ENCODE results near the gene SOX12. TPM values are rescaled to one million over a fixed set of nuclear protein-coding genes. Genes with fewer than 3 reads are reported as not detected.
A peak's percentile ranks its signal among the peaks of the same experiment; 100 is the strongest.

Gene SOX12
- total RNA-seq (1 to 10 TPM; 5.2 to 8.3 TPM), total RNA-seq (5.2 reads per million in 2 donors)

DNA sequence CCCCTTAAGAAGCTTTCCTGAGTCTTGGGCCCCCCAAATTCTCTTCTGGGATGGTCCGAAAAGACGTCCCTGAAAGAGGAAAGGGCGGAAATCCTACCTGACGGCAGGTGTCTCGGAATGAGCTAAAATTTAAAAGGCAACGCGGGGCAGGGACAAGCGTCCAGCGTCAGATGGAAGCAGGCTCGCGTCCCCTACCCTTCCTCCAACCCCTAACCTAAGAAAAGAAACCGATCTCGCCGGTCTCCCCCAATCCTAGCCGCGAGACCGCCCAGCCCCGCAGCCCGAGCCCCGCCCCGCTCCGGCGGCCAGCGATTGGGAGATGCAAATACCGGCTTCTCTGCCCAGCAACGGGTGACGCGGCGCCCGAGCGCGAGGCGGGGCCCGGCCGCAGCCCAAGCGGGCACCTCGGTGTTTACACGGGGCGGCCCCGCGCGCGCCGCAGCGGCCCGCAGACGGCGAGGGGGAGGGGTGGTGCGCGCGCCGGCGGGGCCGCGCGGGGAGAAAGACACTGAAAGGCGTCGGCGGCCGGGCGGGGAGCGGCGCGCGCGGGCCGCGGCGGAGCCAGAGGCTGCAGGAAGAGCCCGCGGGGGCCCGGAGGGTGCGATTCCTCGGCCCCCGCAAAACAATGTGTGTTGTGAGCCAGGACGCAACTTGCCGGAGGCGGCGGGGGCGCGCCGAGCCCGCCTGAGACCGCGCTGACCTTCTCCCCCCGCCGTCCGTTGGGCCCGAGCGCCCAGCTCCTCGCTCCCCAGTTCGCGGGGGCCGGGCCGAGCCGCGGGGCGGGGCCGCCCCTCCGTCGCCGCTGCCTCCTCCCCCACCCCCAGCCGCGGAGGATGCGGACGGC lies at the start of gene SOX12:
TSS of gene SOX12 (plus strand) at position 508 of the 844 bp plus-strand sequence. CDS start 373 bp downstream, outside the sequence.
- Mint-ChIP-seq H3K36me3 (ENCODE audit: low read depth) (no peaks in the 10 kb centered on the region), H3K27me3 (no peaks in the 10 kb centered on the region)

GRCh38 chr20:275791-276190 lies 49.6 kb upstream of the SOX12 start:
- no peaks in the 10 kb centered on the region for H3K9me3 ChIP-seq (ENCODE audit: control insufficient read depth, low read length, poor library complexity, severe bottlenecking)
- H3K27ac Mint-ChIP-seq, result no peak overlapping the region
- ATAC-seq (no peak), DNase-seq (no peak)
- H3K4me1 Mint-ChIP-seq, result peaks cover 6% of the 10 kb centered on the region
- H3K4me3 Mint-ChIP-seq, result no peak overlapping the region
- H3K36me3 Mint-ChIP-seq (ENCODE audit: low read depth), result peaks cover 6% of the 10 kb centered on the region
- no peaks in the 10 kb centered on the region for H3K27me3 Mint-ChIP-seq

More for the DNA sequence above, at the start of gene SOX12:
- peak; percentile 94 to 98 (median 96) for DNase-seq
- peak; percentile 80 for ATAC-seq
- H3K4me3 Mint-ChIP-seq, result peak within 1 kb of the TSS; percentile 91
- peak within 1 kb of the TSS; percentile 43 for H3K27ac Mint-ChIP-seq
- H3K9me3 ChIP-seq (ENCODE audit: control insufficient read depth, low read length, poor library complexity, severe bottlenecking), result no peaks in the 10 kb centered on the region
- peaks cover 11% of the 10 kb centered on the region for H3K4me1 Mint-ChIP-seq

- no peaks in the 10 kb centered on the region for H3K9me3 ChIP-seq (ENCODE audit: control insufficient read depth, low read length, poor library complexity, severe bottlenecking)
- Mint-ChIP-seq H3K27ac (no peak overlapping the region), H3K36me3 (ENCODE audit: low read depth) (peaks cover 6% of the 10 kb centered on the region), H3K27me3 (no peaks in the 10 kb centered on the region), H3K4me3 (no peak overlapping the region), H3K4me1 (peaks cover 6% of the 10 kb centered on the region)
- ATAC-seq (no peak), DNase-seq (no peak)
These were observed 48.5 kb upstream of the SOX12 start for GRCh38 chr20:276620-277495.

- Mint-ChIP-seq H3K4me1 (peaks cover 8% of the 10 kb centered on the region), H3K27me3 (no peaks in the 10 kb centered on the region), H3K4me3 (no peak overlapping the region), H3K27ac (no peak overlapping the region), H3K36me3 (ENCODE audit: low read depth) (peaks cover 6% of the 10 kb centered on the region)
- ATAC-seq, result no peak
- DNase-seq, result no peak
- no peaks in the 10 kb centered on the region for H3K9me3 ChIP-seq (ENCODE audit: control insufficient read depth, low read length, poor library complexity, severe bottlenecking)
These were observed 47.9 kb upstream of the SOX12 start for GRCh38 chr20:277496-277781.

DNA sequence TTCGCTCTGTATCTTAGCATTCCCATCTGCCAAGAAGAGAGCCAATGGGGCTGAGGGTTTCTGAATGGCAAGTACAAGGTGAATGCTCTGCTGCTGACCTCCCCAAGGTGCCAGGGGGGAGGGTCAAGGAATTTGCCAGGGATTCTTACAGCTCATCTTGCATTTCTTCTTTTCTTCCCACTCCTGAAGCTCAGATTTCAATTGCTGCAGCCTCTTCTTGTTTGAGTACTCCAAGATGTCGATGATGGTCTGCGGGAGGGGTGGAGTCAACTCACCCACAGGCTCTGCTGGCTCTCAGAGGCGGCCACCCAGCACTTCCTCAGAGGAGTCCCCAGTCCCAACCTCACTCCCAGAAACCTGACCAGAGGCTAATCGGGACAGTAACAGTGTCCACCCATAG lies 47.2 kb upstream of the SOX12 start:
- no peak overlapping the region for H3K27ac Mint-ChIP-seq
- H3K4me3 Mint-ChIP-seq, result no peak overlapping the region
- no peak for ATAC-seq
- H3K27me3 Mint-ChIP-seq, result no peaks in the 10 kb centered on the region
- no peak for DNase-seq
- no peaks in the 10 kb centered on the region for H3K9me3 ChIP-seq (ENCODE audit: control insufficient read depth, low read length, poor library complexity, severe bottlenecking)
- H3K4me1 Mint-ChIP-seq, result peaks cover 5% of the 10 kb centered on the region
- H3K36me3 Mint-ChIP-seq (ENCODE audit: low read depth), result peaks cover 6% of the 10 kb centered on the region

DNA sequence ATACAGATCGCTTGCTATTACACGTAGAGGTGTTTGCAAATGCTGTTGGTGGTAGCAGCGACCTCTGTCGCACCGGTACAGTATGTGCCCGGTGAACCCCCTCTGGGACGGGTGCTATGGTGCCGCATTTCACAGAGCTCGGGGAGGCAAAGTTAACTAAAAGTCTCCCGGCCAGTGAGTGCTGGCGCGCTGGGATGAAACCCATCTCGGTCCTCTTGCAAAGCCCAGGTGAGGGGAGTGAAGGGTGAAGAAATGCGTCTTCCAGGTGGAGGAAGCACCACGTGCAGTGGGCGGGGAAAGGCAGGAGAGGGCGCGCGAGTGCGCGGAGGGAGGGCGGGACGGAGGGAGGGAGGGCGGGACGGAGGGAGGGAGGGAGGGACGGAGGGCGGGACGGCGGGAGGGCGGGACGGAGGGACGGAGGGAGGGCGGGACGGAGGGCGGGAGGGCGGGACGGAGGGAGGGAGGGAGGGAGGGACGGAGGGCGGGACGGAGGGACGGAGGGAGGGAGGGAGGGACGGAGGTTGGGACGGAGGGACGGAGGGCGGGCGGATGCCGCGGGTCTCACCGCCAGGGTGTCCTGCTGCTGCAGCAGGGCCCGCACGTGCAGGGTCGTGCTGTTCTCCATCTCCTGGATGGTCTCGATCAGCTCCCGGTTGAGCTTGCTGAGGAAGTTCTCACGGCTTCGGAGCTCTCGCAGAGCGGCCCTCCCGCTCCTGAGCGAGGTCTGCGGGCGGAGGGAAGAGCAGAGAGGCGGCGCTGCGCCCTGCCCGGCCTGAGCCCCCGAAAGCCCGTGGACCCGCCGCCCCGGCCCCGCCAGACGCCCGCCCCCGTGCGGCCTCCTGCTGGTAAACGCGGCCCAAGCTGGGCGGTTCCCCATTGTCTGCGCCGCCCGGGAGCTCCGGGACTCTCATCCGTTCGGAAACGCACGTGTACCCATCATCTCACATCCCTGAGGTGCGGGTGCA lies 46.5 kb upstream of the SOX12 start:
- DNase-seq (no peak), ATAC-seq (no peak)
- H3K36me3 Mint-ChIP-seq (ENCODE audit: low read depth), result peaks cover 6% of the 10 kb centered on the region
- no peak overlapping the region for H3K27ac Mint-ChIP-seq
- no peaks in the 10 kb centered on the region for H3K27me3 Mint-ChIP-seq
- H3K4me3 Mint-ChIP-seq, result no peak overlapping the region
- H3K9me3 ChIP-seq (ENCODE audit: control insufficient read depth, low read length, poor library complexity, severe bottlenecking), result no peaks in the 10 kb centered on the region
- peaks cover 5% of the 10 kb centered on the region for H3K4me1 Mint-ChIP-seq

DNA sequence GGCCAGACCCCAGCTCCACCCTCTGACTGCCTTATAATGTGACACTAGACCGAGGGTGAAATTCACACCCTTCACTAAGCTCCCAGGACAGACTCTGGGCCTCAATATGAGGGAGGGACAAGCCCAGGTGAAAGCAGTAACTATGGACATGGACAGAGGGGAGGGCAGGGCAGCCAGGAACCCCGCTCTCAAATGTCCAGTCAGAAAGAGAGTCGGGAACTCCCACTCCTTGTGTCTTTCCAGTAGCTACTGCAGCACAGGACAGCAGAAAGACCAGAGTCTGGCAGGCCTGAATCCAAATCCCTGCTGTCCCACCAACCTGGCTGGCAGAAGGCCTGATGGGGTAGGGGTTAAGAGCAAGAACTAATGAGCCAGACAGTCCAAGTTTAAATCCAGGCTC lies 41.2 kb upstream of the SOX12 start:
- DNase-seq, result no peak
- H3K4me1 Mint-ChIP-seq, result peaks cover 7% of the 10 kb centered on the region
- peaks cover 2% of the 10 kb centered on the region for H3K36me3 Mint-ChIP-seq (ENCODE audit: low read depth)
- H3K9me3 ChIP-seq (ENCODE audit: control insufficient read depth, low read length, poor library complexity, severe bottlenecking), result no peaks in the 10 kb centered on the region
- no peak overlapping the region for H3K4me3 Mint-ChIP-seq
- H3K27me3 Mint-ChIP-seq, result no peaks in the 10 kb centered on the region
- ATAC-seq, result no peak
- no peak overlapping the region for H3K27ac Mint-ChIP-seq

GRCh38 chr20:286508-286907 lies 38.8 kb upstream of the SOX12 start:
- Mint-ChIP-seq H3K4me1 (peaks cover 12% of the 10 kb centered on the region), H3K27me3 (no peaks in the 10 kb centered on the region), H3K27ac (no peak overlapping the region), H3K36me3 (ENCODE audit: low read depth) (peaks cover 2% of the 10 kb centered on the region), H3K4me3 (no peak overlapping the region)
- ATAC-seq (no peak), DNase-seq (no peak)
- no peaks in the 10 kb centered on the region for H3K9me3 ChIP-seq (ENCODE audit: control insufficient read depth, low read length, poor library complexity, severe bottlenecking)

DNA sequence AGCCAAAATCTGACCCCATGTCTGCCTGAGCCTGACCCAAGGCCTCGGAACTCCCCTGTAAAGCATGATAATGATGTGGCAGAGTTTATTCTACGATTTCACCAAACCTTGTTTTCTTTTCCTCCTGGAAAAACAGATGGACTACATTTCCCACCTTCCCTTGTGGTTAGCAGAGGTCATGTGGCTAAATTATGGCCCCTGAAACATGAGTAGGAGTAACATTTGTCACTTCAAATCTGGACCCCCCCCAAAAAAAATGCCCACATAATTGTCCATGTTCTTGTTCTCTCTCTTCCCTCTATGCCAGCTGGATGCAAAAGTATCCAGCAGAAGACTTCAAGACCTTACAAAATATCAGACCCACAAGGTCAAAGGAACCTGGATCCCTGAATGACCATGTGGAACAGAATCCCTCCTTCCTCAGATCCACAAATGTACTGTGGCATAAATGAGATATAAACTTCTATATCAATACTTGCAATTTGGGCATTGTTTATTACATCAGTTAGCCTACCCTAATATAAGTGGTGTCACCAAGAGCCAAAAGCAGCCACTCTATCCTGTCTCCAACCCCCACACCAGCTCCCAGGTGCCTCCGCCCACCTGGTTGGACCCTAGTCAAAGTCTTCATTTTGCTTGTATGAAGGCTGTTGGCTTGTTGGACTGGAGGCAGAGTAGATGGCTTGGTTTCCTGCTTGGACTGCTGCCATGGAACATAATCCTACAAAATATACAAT lies 36.2 kb upstream of the SOX12 start:
- no peak for ATAC-seq
- Mint-ChIP-seq H3K36me3 (ENCODE audit: low read depth) (peaks cover 2% of the 10 kb centered on the region), H3K4me1 (peaks cover 10% of the 10 kb centered on the region), H3K4me3 (peak overlapping the region; percentile 10), H3K27ac (no peak overlapping the region), H3K27me3 (no peaks in the 10 kb centered on the region)
- no peaks in the 10 kb centered on the region for H3K9me3 ChIP-seq (ENCODE audit: control insufficient read depth, low read length, poor library complexity, severe bottlenecking)
- DNase-seq, result no peak

DNA sequence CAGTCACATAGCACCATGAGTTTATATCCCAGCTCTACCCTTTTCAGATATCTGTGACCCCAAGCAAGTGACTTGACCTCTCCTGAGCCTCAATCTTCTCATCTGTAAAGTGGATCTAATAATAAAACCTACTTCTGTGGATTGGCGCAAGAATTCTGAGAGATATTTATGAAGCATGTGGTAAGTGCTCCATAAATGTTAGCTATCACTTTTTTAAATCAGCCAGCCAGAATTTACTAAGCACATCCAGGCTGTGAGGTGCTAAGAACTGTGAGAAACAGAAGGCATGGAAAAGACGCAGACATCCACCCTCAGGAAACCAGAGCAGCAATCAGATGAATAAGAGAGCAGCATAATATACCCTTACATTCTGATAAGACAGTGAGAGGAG lies 35.7 kb upstream of the SOX12 start:
- DNase-seq (no peak), ATAC-seq (no peak)
- H3K4me3 Mint-ChIP-seq, result no peak overlapping the region
- peaks cover 2% of the 10 kb centered on the region for H3K36me3 Mint-ChIP-seq (ENCODE audit: low read depth)
- H3K27me3 Mint-ChIP-seq, result no peaks in the 10 kb centered on the region
- peaks cover 10% of the 10 kb centered on the region for H3K4me1 Mint-ChIP-seq
- no peak overlapping the region for H3K27ac Mint-ChIP-seq
- no peaks in the 10 kb centered on the region for H3K9me3 ChIP-seq (ENCODE audit: control insufficient read depth, low read length, poor library complexity, severe bottlenecking)

DNA sequence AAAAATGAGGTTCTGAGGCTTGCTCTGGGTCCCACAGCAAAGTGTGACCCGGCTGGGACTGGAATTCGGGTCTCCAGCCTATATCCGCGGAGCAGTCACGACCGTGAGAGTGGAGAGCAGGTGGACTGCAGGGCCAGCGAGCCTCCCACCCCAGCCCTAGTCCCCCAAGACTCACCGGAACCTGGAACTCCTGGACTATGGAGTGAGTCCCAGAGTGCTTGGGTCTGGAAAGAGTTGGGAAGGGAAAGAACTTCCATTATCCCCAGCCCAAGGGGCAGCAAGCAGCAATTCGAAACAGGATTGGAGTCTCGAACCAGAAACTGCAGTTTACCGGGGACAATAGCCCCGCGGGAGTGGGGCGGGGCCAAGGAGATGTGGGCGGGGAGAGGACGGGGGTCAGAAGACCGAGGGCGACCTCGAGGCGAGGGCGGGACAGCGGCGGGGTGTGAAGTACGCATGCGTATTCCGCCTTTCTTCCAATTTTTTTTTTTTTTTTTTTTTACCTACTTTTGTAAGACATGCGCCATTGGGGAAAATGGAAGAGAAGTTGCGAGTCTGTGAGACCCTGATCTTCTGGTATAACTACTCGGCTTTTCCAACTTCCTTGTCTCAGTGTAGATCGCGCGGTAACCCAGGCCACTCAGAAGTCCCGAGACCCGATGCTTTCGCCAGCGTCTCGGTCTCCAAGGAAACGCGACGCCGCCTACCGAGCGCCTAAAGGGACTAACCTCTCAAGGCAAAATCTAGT lies 35.1 kb upstream of the SOX12 start, which contains the start of gene C20orf96:
TSS of gene C20orf96 (minus strand) at position 667 of the 748 bp plus-strand sequence. CDS start at position 527, 140 bp downstream.
- DNase-seq, result peak; percentile 71 to 78 (median 76)
- H3K4me3 Mint-ChIP-seq, result no peak within 1 kb of the TSS
- ATAC-seq, result peak; percentile 93
- no peak within 1 kb of the TSS for H3K27ac Mint-ChIP-seq
- no peaks in the 10 kb centered on the region for H3K27me3 Mint-ChIP-seq
- no peaks in the 10 kb centered on the region for H3K9me3 ChIP-seq (ENCODE audit: control insufficient read depth, low read length, poor library complexity, severe bottlenecking)
- H3K36me3 Mint-ChIP-seq (ENCODE audit: low read depth), result peaks cover 2% of the 10 kb centered on the region
- peaks cover 14% of the 10 kb centered on the region for H3K4me1 Mint-ChIP-seq

- no peaks in the 10 kb centered on the region for H3K27me3 Mint-ChIP-seq
- H3K4me1 Mint-ChIP-seq, result peaks cover 27% of the 10 kb centered on the region
- no peak overlapping the region for H3K27ac Mint-ChIP-seq
- H3K4me3 Mint-ChIP-seq, result no peak overlapping the region
- H3K9me3 ChIP-seq (ENCODE audit: control insufficient read depth, low read length, poor library complexity, severe bottlenecking), result no peaks in the 10 kb centered on the region
- ATAC-seq, result no peak
- DNase-seq, result no peak
- H3K36me3 Mint-ChIP-seq (ENCODE audit: low read depth), result peaks cover 4% of the 10 kb centered on the region
These were observed 30.8 kb upstream of the SOX12 start for GRCh38 chr20:294602-295001.

Data from T-helper 17 cell (primary cell).